ENCODE data around the gene SHC4.

Gene SHC4

GRCh38 chr15:48845123-48845522 is 118.6 kb downstream of the SHC4 start:
- no peak for DNase-seq (ENCODE audit: low read depth)

DNA sequence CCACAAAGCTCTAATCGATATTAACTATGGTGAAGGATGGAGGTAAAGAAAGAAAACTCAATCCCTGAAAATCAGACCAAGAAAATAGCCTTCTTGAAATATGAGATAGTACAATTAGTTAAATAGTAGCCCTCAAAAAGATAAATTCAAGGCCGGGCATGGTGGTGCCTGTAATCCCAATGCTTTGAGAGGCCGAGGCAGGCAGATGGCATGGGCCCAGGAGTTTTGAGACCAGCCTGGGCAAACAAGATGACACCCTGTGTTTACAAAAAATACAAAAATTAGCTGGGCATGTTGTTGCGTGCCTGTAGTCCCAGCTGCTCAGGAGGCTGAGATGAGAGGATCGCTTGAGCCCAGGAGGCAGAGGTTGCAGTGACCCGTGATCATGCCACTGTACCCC is 121.2 kb downstream of the SHC4 start:
- no peak for DNase-seq (ENCODE audit: low read depth)

DNA sequence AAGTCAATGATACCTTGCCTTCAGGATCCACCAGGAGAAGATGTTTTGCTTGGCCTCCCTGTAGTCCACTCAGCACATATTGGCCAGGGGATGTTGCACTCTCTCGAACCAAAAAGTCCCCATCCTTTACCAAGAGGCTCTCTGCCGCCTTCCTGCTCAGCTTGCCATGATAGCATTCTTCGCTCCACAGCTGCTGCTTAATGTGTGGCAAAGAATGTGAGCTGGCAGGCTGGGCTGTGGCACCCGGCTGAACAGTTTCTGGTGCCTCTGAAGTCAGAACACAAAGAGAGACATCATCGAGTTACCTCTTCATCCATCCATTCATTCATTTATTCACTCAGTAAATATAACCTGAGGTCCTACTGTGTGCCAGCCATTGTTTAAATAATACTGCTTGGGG is 129.0 kb downstream of the SHC4 start:
- no peak for DNase-seq (ENCODE audit: low read depth)

- no peak for DNase-seq (ENCODE audit: low read depth)
These were observed 130.0 kb downstream of the SHC4 start for GRCh38 chr15:48833526-48834239.

DNA sequence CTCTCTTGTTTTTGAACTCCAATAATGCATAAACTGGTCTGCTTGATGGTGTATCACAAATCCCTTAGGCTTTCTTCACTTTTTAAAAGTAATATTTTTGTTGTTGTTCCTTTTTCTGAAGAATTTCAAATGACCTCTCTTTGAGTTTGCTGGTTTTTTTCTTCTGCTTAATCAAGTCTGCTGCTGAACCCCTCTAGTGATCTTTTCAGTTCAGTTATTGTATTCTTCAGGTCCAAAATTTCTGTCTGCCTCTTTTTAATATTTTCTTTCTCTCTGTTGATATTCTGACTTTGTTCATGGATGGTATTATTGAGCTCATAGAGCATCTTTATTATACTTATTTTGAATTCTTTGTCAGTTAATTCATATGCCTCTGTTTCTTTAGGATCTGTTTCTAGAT is 131.1 kb downstream of the SHC4 start:
- DNase-seq (ENCODE audit: low read depth): no peak

DNA sequence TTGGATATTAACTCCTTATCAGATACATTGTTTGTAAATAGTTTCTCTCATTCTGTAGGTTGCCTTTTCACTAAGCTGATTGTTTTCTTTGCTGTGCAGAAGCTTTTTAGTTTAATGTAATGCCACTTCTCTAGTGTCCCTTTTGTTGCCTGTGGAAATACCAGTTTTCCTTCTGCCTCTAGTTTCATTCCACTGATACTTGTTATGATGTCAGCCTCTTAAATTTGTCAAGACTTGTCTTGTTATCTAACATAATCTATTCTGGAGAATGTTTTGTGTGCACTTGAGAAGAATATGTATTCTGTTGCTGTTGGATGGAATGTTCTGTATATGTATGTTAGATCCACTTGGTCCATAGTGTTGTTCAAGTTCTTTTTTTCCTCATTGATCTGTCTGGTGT is 134.8 kb downstream of the SHC4 start:
- no peak for DNase-seq (ENCODE audit: low read depth)

DNA sequence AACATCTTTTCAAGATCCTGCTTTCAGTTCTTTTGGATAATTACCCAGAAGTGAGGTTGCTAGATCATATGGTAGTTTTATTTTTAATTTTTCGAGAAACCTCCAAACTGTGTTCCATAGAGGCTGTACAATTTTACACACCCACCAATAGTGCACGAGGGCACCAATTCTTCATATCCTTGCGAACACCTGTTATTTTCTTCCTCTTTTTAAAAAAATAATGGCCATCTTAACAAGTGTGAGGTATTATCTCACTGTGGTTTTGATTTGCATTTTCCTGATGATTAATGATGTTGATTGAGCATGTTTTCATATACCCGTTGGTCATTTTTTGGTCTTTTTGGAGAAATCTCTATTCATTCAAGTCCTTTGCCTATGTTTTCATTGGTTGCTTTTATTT is 135.2 kb downstream of the SHC4 start:
- DNase-seq (ENCODE audit: low read depth): no peak

DNA sequence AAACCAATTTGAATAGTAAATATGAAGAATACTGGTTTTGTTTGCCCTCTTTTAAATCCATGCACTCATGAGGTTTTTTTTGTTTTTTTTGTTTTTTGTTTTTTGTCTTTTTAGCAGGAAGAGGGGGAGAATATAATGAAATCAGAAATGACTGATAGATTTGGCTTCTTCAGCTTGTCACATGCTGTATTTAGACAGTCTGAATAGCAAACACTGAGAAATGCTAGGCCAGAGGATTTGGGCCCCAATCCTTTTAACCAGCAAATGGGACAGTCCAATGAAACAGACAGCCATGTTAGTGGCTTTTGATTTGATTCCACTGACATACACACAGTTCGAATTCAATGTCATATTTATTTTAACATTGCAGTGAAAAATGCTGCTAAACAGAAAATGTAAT is 138.6 kb downstream of the SHC4 start:
- DNase-seq (ENCODE audit: low read depth): no peak

DNA sequence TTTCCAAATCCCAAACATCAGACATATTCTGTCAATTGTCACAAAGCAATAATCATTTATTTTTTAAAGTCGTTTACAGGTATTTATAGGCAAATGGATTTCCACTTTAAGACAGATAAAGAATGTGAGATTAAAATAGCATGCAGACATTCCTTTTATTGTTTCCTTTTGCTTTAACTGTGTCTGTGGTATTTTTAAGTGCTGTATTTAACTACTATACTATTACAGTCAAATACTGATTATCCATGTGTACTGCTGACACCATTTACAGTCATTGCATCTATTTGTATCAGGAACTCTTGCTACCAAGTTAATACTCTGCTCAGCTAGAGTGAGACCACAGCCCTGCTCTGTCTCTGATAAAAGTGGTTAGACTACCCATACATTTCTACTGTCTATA is 140.0 kb downstream of the SHC4 start:
- no peak for DNase-seq (ENCODE audit: low read depth)

- no peak for DNase-seq (ENCODE audit: low read depth)
These were observed 140.5 kb downstream of the SHC4 start for GRCh38 chr15:48823237-48823636.

DNA sequence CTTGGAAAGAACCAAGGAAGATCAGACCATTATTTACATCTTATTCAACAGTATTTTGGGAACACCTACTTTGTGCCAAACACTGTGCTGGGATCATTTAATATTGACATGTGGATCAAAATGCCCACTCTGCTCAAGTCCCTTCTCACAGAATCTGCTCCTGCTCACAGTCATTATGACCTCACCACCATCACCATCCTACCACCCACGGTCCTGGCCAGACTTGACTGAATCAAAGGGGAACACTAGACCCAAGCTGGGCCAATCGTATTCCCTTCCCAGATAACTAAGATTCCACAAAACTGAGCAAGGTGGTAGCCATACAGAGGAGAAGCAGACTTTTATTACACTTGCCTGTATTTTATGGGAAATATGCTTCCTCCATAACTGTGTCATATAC is 149.4 kb downstream of the SHC4 start:
- no peak for DNase-seq (ENCODE audit: low read depth)

DNA sequence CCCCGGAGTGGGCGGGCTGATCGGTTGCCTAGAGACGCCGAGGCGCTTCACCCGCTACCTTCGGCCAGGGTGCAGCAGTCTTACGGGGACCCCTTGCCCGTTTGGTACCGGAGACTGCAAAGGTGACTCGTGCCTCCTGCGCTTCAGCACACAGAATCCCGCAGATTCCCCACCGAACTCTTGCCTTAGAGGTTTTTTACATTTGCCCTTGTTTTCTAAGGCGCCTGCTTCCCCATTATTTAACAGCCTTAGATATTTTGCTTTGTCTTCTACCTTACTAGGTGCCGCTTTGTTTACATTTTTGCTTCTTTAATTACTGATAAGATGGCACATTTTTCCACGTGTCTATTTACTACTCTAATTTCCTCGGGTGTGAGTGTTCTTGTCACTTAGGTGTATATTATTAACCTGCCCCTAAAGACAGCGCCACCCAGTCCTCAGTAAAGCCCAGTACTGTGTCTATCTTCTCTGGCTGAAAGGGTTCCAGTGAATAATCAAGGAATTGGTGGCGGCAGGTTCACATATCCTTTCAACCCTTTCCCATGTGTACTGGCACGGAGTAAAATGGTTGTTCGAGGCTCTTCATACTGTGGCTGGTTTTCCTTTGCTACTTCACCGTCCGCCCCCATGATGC is 152.3 kb downstream of the SHC4 start:
- DNase-seq (ENCODE audit: low read depth): no peak

DNA sequence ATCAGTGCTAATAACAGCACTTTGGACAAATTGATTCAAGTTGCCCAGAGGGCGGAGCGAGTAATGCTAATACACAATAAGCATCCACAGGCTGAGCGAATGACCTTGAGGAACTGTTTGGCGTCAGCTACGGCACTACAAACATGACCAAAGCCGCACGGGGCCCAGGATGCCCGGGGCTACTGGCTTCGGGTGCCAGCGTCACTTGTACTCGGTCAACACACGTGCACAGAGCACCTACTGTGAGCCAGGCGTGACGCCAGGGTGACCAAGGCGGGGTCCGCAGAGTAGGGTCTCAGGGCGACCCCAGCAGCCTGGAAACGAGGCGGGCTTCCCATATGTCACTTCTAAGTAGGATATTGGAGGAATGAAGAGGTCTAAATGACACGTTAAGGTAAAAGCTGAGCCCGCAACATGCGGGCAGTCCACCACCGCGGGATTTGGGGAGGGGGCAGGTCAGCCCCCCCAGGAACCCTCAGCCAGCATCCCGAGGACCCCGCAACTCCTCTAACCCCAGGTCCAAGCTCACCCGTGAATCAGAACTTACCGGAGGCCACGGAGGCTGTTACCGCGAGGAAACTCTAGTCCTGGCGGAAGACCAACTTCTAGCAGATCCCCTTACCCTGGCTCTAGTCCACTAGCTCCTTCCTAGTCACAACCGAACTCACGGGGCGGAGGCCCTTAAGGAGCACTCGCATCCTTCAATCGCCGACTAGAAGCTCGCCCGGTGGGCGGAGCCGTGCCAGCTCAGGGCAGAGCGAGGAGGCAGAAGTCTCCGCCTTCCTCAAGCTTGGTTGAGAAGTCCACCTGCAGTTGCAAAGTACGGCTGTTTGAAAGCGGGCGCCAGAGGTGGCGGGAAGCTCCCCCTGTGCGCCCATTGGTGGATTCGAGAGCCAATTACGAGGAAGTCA is 153.1 kb downstream of the SHC4 start, which contains the start of gene CEP152:
Gene CEP152 (minus strand): TSS at position 656 of the 911 bp plus-strand sequence. CDS start 5,420 bp downstream, outside the sequence.
- peak; percentile 98 for DNase-seq (ENCODE audit: low read depth)

GRCh38 chr15:48806151-48806550 is 157.6 kb downstream of the SHC4 start:
- no peak for DNase-seq (ENCODE audit: low read depth)

DNA sequence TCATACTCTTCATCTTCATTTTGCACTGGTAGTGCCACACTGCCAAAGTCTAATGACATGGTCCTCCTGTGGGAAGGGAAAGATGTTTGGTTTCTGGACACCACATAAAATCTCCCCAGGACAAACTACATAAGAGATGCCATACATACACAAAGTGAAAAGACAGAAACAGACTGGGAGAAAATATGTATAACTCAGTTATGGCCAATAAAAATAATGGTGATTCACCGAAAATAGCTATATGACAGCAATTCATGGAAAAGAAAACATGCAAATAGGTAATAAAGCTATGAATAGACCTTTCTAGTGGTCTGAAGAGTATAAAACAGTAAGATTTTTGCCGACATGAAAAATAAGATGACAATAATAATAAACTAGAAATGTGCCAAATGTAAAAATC is 158.1 kb downstream of the SHC4 start:
- DNase-seq (ENCODE audit: low read depth): no peak

DNA sequence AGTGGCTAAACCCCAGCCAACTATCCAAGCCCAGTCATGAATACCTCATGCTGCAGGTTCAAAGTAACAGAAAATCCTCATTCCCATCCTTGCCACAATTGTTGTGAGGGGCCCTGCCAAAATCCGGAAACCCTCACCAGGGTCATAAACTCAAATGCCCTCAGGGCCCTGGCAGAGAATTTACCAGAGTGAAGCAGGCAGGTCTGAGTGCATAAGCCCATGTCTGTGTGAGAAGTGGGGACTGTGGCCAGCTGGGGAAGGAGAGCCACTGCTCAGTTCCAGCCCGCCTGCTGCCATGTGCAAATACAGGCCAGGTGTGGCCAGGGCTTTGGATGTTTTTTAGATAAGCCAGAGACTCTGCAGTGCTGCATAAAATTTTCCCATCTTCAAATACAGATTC is 159.8 kb downstream of the SHC4 start:
- no peak for DNase-seq (ENCODE audit: low read depth)

- peak; percentile 67 for DNase-seq (ENCODE audit: low read depth)
These were observed 160.9 kb downstream of the SHC4 start for GRCh38 chr15:48802867-48803266.

DNA sequence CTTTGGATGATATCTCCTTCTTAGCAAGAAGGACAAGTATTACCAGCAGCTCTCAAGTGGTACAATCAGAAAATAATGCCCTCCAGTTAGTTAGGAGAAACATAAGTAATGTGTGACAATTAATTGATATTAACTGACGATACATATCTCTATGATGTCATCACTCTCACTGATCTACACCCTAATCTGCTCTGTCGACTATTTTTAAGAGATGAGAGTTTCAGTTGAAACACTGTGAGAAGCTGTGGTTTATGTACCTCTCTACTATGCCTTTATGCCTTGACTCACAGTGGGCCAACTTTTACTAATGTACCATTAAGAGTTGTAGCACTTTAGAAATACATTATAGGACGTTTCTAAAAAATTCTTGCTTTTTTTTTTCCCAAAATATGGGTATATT is 161.5 kb downstream of the SHC4 start:
- no peak for DNase-seq (ENCODE audit: low read depth)

DNA sequence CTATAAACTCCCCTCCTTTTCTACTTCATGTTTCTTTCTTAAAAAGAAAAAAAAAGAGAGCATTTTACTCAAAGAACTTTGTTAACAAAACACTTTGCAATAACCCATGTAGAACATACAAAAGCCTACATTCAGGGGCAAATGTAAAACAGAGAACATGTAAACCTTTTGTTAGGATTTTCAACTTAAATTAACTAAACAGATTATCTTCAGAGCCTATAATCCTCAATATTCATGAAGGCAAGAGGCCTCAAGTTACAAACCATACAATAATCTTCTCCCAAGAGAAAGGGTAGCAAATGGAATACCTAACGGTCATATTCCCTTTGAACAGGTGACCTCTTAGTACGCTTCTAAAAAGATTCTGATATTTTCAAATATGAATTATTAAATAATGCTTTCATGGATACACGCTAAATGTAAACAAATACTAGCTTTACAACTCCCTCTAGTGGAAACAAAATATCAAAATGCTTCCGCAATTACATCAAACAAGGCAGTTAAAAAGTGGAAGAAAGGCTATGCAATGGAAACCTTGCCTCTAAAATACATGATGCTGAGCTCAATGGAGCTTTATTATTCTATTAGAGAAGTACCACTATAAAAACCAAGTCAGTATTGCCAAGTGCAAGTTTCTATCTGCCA is 162.8 kb downstream of the SHC4 start:
- no peak for DNase-seq (ENCODE audit: low read depth)

- no peak for DNase-seq (ENCODE audit: low read depth)
These were observed 163.5 kb downstream of the SHC4 start for GRCh38 chr15:48800245-48800644.

DNA sequence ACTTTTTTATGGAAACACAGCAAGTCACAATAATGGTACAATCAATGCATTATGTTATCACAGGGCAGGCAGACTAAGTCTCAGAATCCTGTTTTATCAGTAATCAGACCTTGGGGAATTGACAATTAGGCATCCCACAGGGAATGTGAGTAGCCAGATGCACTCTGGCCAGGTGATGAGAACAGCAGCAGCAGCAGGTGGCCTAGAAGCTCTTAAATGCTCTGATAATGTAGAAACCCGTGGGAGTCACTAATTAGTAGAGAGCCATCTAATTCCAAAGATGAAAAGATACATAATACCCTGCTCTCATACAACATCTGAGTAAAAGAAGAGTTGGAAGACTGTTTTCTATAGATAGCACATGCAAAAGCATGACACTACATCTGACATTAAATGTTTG is 165.4 kb downstream of the SHC4 start:
- DNase-seq (ENCODE audit: low read depth): no peak

- DNase-seq (ENCODE audit: low read depth): no peak
These were observed 166.8 kb downstream of the SHC4 start for GRCh38 chr15:48796930-48797329.

Measured in GM04504 (cell line).